Hepatocyte (in vitro differentiated cells): Measurements from ENCODE around the gene PALLD.

Source experiments
- EZH2 ChIP-seq: fragments of 200-600 bp; sonication (generic); IDR thresholded peaks from 2 replicates; pipeline ENCODE4 v1.6.1; 2016; ENCODE audit warnings: antibody characterized with exemption, mild to moderate bottlenecking, borderline replicate concordance
- EZH2phosphoT487 ChIP-seq: fragments of 200-600 bp; sonication (generic); IDR thresholded peaks from one replicate; pipeline ENCODE4 v1.6.1; 2018; ENCODE audit warnings: antibody characterized with exemption, mild to moderate bottlenecking, low read depth, moderate library complexity; ENCODE audit not compliant: unreplicated experiment, severe bottlenecking
- TF ChIP-seq, protein P1 (sequence below): fragments of 200-600 bp; sonication (generic); IDR thresholded peaks from 2 replicates; pipeline ENCODE4 v1.5.1; 2016; ENCODE audit warnings: antibody characterized with exemption, mild to moderate bottlenecking; ENCODE audit not compliant: poor library complexity

DNA sequence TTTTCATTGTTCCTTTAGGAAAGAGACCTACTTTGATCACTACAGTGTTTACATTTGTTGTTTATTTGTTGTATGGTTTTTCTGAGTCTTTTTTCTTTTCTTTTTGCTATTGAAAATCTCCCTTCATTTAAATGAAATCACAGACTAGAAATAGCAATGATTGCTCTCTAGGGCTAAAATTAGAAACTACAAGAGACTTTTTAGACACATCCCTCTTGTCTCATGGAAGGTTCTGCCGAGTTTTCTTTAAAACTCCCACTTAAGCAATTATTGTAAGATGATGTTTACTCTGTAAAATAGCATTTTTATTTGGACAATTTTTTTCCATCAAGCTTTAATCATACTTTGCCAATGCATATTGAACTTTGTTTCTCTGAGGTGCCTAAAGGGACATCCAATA lies 136.6 kb downstream of the PALLD start:
- no peak for TF ChIP-seq EZH2
- TF ChIP-seq, protein P1, sequence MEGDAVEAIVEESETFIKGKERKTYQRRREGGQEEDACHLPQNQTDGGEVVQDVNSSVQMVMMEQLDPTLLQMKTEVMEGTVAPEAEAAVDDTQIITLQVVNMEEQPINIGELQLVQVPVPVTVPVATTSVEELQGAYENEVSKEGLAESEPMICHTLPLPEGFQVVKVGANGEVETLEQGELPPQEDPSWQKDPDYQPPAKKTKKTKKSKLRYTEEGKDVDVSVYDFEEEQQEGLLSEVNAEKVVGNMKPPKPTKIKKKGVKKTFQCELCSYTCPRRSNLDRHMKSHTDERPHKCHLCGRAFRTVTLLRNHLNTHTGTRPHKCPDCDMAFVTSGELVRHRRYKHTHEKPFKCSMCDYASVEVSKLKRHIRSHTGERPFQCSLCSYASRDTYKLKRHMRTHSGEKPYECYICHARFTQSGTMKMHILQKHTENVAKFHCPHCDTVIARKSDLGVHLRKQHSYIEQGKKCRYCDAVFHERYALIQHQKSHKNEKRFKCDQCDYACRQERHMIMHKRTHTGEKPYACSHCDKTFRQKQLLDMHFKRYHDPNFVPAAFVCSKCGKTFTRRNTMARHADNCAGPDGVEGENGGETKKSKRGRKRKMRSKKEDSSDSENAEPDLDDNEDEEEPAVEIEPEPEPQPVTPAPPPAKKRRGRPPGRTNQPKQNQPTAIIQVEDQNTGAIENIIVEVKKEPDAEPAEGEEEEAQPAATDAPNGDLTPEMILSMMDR: no peak
- no peak for TF ChIP-seq EZH2phosphoT487
